GM19463 (cell line): ENCODE results near the gene APOBEC3F.

Source experiments
- ATAC-seq: cut with Tn5 transposase; IDR thresholded peaks from one replicate; pipeline ENCODE4 v1.9.1; 2021; ENCODE audit warnings: mild to moderate bottlenecking, moderate library complexity; ENCODE audit not compliant: unreplicated experiment

Gene APOBEC3F

DNA sequence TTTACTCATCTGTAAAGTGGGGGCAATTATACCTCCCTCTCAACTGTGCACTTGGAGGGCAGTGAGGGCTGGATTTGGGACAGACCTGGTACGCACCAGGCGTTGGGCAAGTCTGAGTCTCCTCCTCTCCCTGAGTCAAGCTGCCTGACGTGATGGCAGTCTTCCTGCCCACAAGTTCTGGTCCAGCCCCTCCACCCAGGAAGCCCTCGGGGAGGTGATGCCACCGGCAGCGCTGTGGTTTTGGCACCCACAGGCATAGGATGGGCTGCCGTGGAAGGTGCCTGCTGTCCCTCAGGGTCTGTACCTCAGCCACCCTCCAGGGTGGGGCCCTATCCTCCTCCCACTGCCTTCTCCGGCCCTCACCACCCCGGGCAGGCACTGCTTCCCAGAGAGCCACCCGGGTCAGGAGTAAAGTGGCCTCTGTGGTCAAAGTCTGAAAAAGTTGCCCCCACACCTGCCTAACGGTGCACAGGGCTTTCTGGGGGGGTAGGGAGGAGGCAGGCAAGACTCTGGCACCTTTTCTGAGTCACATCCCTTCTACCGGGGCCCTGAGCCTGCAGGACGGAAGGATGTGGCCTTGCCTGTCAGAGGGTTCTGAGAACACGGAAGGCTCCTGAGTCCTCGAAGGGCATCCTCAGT is 49.9 kb downstream of the APOBEC3F start:
- ATAC-seq, result no peak

DNA sequence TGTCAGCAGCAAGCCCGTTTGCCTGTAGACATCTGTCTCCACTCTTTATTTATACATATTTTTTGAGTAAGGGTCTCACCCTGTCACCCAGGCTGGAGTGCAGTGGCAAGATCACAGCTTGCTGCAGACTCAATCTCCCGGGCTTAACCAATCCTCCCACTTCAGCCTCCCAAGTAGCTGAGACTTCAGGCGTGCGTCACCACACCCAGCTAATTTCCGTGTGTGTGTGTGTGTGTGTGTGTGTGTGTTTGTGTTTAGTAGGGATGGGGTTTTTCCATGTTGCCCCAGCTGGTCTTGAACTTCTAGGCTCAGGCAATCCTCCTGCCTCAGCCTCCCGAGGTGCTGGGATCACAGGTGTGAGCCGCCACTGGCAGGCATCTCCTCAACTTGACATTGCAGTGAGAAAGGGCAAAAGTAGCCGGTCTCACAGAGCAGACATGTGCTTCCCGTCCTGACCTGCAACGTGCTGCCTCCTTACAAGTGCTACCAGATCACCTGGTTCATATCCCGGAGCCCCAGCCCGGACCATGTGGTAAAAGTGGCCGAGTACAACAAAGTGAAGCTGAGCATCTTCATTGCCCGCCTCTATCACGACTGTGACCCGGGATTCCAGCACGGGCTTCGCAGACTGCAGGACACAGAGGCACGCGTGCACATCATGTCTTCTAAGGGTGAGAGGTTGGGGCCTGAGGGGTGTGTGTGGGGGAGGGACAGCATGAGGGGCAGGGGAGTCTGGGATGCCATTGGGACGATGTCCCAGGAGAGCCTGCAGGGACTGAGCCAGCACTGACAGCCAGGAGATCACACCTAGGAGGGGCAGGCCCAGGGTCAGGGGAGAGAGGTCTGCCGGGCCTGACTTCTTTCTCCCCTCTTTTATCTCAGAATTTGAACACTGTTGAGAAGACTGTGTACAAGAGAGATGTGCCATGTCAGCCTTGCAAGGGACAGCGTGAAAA is 50.7 kb downstream of the APOBEC3F start:
- no peak for ATAC-seq

DNA sequence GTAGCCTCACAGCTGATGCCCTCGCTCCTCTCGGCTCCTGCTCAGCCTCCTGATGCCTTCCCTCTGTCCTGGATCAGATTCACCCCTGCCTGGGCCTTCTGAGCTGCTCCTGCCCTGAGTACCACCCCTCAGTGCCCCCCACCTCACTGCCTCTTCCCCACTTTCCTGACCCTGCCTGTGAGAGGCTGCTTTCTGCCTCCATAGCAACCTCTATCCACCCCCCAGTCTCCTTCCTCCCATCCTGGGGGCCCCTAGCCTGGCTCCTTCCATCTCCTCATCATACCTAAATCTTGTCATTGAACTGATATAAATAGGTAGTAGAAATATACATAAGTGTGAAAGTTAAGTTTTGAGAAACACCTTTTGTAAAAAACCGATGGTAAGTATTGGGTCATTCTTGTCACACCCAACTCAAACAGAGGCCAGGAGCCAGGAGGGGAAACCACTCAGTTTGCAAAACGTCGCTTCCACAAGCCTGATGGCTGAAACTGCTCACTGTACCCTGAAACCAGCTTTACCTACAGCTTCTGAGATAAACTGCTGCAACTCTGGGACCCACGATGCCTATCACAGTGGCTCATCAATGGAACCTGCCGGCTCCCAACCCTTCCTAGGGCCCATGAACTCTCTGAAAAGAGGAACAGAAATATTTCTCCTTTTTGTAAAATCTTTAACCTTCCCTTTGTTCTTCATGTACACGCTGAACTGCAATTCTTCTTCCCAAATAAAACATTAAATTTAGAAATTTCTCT is 51.6 kb downstream of the APOBEC3F start:
- ATAC-seq, result no peak

DNA sequence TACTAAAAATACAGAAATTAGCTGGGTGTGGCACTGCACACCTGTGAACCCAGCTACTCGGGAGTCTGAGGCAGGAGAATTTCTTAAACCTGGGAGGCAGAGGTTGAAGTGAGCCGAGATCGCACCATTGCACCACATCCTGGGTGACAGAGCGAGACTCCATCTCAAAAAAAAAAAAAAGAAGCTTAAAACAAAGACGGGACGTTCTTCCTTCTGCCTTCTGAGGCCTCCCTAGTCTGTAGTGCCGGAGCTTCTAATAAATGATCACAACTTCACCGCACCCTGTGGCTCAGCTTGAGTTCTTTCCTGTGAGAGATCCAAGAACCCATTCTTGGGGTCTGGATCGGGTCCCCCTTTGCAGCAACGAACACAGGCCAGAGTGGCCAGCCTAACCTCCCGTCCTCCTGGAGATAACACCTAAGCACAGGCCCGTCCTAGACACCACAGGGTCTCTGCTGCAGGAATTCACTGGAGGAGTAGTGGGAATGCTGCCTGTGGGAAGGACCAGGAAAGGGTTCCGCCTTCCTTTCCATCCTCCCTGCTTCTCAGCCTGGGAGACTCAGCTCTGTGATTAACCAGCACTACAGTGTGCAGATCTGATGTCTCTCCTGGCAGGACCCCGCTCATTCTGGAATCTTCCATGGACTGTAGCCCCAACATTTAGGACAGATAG is 54.2 kb downstream of the APOBEC3F start:
- ATAC-seq, result no peak

DNA sequence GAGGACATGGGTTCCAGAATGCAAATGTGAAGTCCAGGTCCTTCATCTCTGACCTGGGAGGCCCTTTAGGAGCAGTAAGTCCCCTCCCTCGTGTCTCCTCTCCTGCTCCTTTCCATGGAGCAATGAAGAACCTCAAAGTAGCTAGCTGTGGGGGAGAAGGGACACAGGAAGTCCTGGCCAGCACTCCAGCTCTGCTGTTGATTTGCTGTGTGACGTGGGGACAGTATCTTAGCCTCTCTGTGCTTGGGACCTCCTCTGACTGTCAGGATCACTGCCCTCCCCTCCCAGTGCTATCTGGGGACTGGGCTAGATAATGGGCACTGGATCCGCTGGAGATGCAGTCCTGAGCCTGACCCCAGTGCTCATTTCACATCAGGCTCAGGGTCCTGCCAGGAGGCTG is 55.3 kb downstream of the APOBEC3F start:
- no peak for ATAC-seq

GRCh38 chr22:39097098-39098020 is 56.7 kb downstream of the APOBEC3F start, which contains the start of gene APOBEC3H:
Gene APOBEC3H (plus strand): TSS chr22:39097244. CDS start chr22:39100279, 3,035 bp downstream.
- no peak for ATAC-seq

DNA sequence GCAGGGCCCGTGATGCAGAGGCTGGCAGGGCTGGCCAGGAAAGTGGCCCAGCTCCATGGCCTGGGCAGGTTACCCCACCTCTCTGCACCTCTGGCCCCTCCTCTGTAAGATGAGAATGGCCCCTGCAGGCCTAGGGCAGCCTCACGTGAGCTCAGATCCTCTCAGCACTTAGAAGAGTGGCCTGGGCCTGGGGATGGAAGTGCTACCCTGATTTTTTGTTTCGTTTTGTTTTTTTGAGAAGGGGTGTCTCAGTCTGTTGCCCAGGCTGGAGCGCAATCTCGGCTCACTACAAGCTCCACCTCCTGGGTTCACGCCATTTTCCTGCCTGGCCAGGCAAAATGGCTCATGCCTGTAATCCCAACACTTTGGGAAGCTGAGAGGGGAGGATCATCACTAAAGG is 57.4 kb downstream of the APOBEC3F start:
- ATAC-seq, result no peak

DNA sequence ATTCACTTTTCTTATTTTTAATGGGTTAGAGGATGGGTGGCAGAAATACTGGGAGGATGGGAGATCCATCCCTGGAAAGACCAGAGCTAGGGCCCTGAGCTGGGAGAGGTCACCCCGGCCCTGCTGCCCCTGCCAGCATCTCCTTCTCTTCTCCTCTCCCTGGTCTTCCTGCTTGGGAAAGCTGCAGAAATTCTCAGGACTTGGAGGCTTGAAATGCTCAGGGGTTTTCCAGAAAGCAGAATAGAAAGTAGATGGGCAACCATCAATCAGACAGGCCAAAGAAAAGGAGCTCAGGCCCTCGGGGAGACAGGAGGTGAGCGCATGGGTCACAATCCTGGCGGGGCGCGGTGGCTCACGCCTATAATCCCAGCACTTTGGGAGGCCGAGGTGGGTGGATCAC is 57.9 kb downstream of the APOBEC3F start:
- no peak for ATAC-seq

GRCh38 chr22:39101226-39101625 is 60.6 kb downstream of the APOBEC3F start:
- no peak for ATAC-seq

- no peak for ATAC-seq
Observed at GRCh38 chr22:39103431-39103830, 62.8 kb downstream of the APOBEC3F start.
